GM23338 (cell line): ENCODE results near the gene LGALS13. TPM values are rescaled to one million over a fixed set of nuclear protein-coding genes. Genes with fewer than 3 reads are reported as not detected.

Source experiments
- ATAC-seq: fragments of 200-7000 bp; cut with Tn5 transposase; 3 replicates; pipeline ENCODE4 v1.9.1; 2020
- DNase-seq: peaks from one replicate; pipeline ENCODE4 v3.0.0-alpha.2; 2015; ENCODE audit warnings: low spot score
- H2AFZ ChIP-seq: fragments of 200-600 bp; sonication (generic); 2 replicates; pipeline ENCODE4 v1.8.0; 2016; ENCODE audit warnings: antibody characterized with exemption, mild to moderate bottlenecking, moderate library complexity
- H3F3A ChIP-seq: fragments of 200-600 bp; sonication (generic); replicated peaks from 2 replicates; pipeline ENCODE4 v1.8.0; 2017; ENCODE audit warnings: antibody characterized with exemption, mixed run types, low read depth
- H3K27ac ChIP-seq: fragments of 200-600 bp; sonication (generic); 2 replicates; pipeline ENCODE4 v1.6.1; 2016; ENCODE audit warnings: low read depth
- H3K27me3 ChIP-seq: fragments of 200-600 bp; sonication (generic); 2 replicates; pipeline ENCODE4 v1.8.0; 2016; ENCODE audit warnings: mild to moderate bottlenecking, mixed run types, moderate library complexity; ENCODE audit not compliant: insufficient read depth
- H3K36me3 ChIP-seq: fragments of 200-600 bp; sonication (generic); 2 replicates; pipeline ENCODE4 v1.8.0; 2016; ENCODE audit warnings: mild to moderate bottlenecking; ENCODE audit not compliant: insufficient read depth
- H3K4me1 ChIP-seq: fragments of 200-600 bp; sonication (generic); 2 replicates; pipeline ENCODE4 v1.8.0; 2016; ENCODE audit warnings: mild to moderate bottlenecking, moderate library complexity; ENCODE audit not compliant: insufficient read depth
- H3K4me2 ChIP-seq: fragments of 200-600 bp; sonication (generic); 2 replicates; pipeline ENCODE4 v1.7.1; 2017; ENCODE audit warnings: mixed run types
- H3K4me3 ChIP-seq: fragments of 200-600 bp; sonication (generic); 2 replicates; pipeline ENCODE4 v1.6.1; 2016; ENCODE audit warnings: mixed run types
- H3K79me2 ChIP-seq: fragments of 200-600 bp; sonication (generic); replicated peaks from 2 replicates; pipeline ENCODE4 v1.8.0; 2017; ENCODE audit warnings: mild to moderate bottlenecking; ENCODE audit not compliant: insufficient read depth
- H3K9me2 ChIP-seq: fragments of 200-600 bp; sonication (generic); 2 replicates; pipeline ENCODE4 v1.8.0; 2017; ENCODE audit not compliant: insufficient read depth
- H4K20me1 ChIP-seq: fragments of 200-600 bp; sonication (generic); replicated peaks from 2 replicates; pipeline ENCODE4 v1.8.0; 2017; ENCODE audit warnings: mild to moderate bottlenecking; ENCODE audit not compliant: insufficient read depth
- H3K27ac Mint-ChIP-seq: 2 replicates; pipeline ENCODE4 v1.8.0; 2020; ENCODE audit warnings: inconsistent platforms, mild to moderate bottlenecking, moderate library complexity, mixed read lengths
- H3K27me3 Mint-ChIP-seq: 3 replicates; pipeline ENCODE4 v1.8.0; 2022; ENCODE audit warnings: low read depth, mild to moderate bottlenecking, moderate library complexity, mixed read lengths, inconsistent platforms; ENCODE audit not compliant: insufficient read depth, poor library complexity
- H3K36me3 Mint-ChIP-seq: 3 replicates; pipeline ENCODE4 v1.8.0; 2021; ENCODE audit warnings: low read depth, mild to moderate bottlenecking, inconsistent platforms, moderate library complexity, mixed read lengths
- H3K4me1 Mint-ChIP-seq: 3 replicates; pipeline ENCODE4 v1.8.0; 2020; ENCODE audit warnings: mild to moderate bottlenecking, inconsistent platforms, mixed read lengths
- H3K4me3 Mint-ChIP-seq: 3 replicates; pipeline ENCODE4 v1.8.0; 2021; ENCODE audit warnings: moderate library complexity, mild to moderate bottlenecking, inconsistent platforms, mixed read lengths
- H3K9me3 Mint-ChIP-seq: 3 replicates; pipeline ENCODE4 v1.8.0; 2020; ENCODE audit warnings: moderate library complexity, mild to moderate bottlenecking, inconsistent platforms, mixed read lengths
- CREB1 ChIP-seq: fragments of 250-450 bp; sonication (Bioruptor Pico); IDR thresholded peaks from 2 replicates; pipeline ENCODE4 v1.5.0; 2020; ENCODE audit warnings: low read depth, mild to moderate bottlenecking, moderate library complexity
- EZH2 ChIP-seq: fragments of 200-600 bp; sonication (generic); IDR thresholded peaks from one replicate; pipeline ENCODE4 v1.8.0; 2017; ENCODE audit warnings: antibody characterized with exemption, mild to moderate bottlenecking, low read depth; ENCODE audit not compliant: unreplicated experiment
- EZH2phosphoT487 ChIP-seq: fragments of 200-600 bp; sonication (generic); IDR thresholded peaks from one replicate; pipeline ENCODE4 v1.8.1; 2018; ENCODE audit warnings: antibody characterized with exemption; ENCODE audit not compliant: unreplicated experiment
- JUNB ChIP-seq: IDR thresholded peaks from one replicate; pipeline ENCODE4 v1.6.1; 2016; ENCODE audit warnings: antibody characterized with exemption; ENCODE audit not compliant: unreplicated experiment
- NANOG ChIP-seq: IDR thresholded peaks from 2 replicates; pipeline ENCODE4 v1.6.1; 2016; ENCODE audit warnings: antibody characterized with exemption, borderline replicate concordance
- POLR2AphosphoS5 ChIP-seq: IDR thresholded peaks from 2 replicates; pipeline ENCODE4 v1.6.1; 2016; ENCODE audit warnings: antibody characterized with exemption, low read depth
- REST ChIP-seq: IDR thresholded peaks from one replicate; pipeline ENCODE4 v1.6.1; 2018; ENCODE audit warnings: antibody characterized with exemption; ENCODE audit not compliant: unreplicated experiment
- STAT1 ChIP-seq: IDR thresholded peaks from one replicate; pipeline ENCODE4 v1.6.1; 2016; ENCODE audit warnings: antibody characterized with exemption; ENCODE audit not compliant: unreplicated experiment
- ZNF114 ChIP-seq: fragments of 250-450 bp; sonication (Bioruptor Pico); IDR thresholded peaks from 2 replicates; pipeline ENCODE4 v1.5.0; 2020; ENCODE audit warnings: mild to moderate bottlenecking, moderate library complexity
- ZNF331 ChIP-seq: fragments of 250-450 bp; sonication (Bioruptor Pico); IDR thresholded peaks from 2 replicates; pipeline ENCODE4 v1.5.0; 2020; ENCODE audit warnings: low read depth, mild to moderate bottlenecking, moderate library complexity
- ZNF462 ChIP-seq: fragments of 250-450 bp; sonication (Bioruptor Pico); IDR thresholded peaks from 2 replicates; pipeline ENCODE4 v1.5.0; 2020; ENCODE audit warnings: mild to moderate bottlenecking, moderate library complexity
- polyA plus RNA-seq: library from polyadenylated mRNA; unstranded; fragments of >200 nt; fragmentation: Nextera tagmentation; extraction: Ambion mirVana; gene quantifications from 2 replicates; pipeline ENCODE4 v1.2.1, GENCODE V29; 2016
- total RNA-seq: library from RNA; depleted of rRNA; stranded (reverse); fragments of >200 nt; shearing (Covaris generic); gene quantifications from 2 replicates; pipeline ENCODE4 v1.2.3, GENCODE V29; 2014
- TF ChIP-seq, protein P1 (sequence below), 2 experiments: fragments of 200-600 bp in 1 of 2; sonication (generic) in 1 of 2; conservative IDR thresholded peaks; 2 replicates each; pipeline versions ENCODE4 v1.5.1 to v1.6.1; 2016 to 2017; ENCODE audit warnings: antibody characterized with exemption in 2 of 2, low read depth in 2 of 2, mild to moderate bottlenecking in 2 of 2, moderate library complexity in 1 of 2
- TF ChIP-seq, protein P2 (sequence below): IDR thresholded peaks from 2 replicates; pipeline ENCODE4 v1.6.1; 2016; ENCODE audit warnings: antibody characterized with exemption

Gene LGALS13
- total and polyA plus RNA-seq, 2 experiments from 2014 or later: not detected

- H3K36me3 Mint-ChIP-seq: no peaks in the 10 kb centered on the region
- TF ChIP-seq JUNB: no peak
- TF ChIP-seq NANOG: no peak
- TF ChIP-seq ZNF331: no peak
- no peak for TF ChIP-seq CREB1 (CRISPR knock-in tag)
- no peak for TF ChIP-seq POLR2AphosphoS5
- TF ChIP-seq EZH2phosphoT487: no peak
- TF ChIP-seq REST: no peak
- no peak for TF ChIP-seq STAT1
- TF ChIP-seq, protein P1, sequence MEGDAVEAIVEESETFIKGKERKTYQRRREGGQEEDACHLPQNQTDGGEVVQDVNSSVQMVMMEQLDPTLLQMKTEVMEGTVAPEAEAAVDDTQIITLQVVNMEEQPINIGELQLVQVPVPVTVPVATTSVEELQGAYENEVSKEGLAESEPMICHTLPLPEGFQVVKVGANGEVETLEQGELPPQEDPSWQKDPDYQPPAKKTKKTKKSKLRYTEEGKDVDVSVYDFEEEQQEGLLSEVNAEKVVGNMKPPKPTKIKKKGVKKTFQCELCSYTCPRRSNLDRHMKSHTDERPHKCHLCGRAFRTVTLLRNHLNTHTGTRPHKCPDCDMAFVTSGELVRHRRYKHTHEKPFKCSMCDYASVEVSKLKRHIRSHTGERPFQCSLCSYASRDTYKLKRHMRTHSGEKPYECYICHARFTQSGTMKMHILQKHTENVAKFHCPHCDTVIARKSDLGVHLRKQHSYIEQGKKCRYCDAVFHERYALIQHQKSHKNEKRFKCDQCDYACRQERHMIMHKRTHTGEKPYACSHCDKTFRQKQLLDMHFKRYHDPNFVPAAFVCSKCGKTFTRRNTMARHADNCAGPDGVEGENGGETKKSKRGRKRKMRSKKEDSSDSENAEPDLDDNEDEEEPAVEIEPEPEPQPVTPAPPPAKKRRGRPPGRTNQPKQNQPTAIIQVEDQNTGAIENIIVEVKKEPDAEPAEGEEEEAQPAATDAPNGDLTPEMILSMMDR (conservative IDR thresholded peaks at IDR 0.05; ENCODE audit: low read depth in 2 of 2): no peak
- no peak for TF ChIP-seq ZNF114 (CRISPR knock-in tag)
- TF ChIP-seq, protein P2, sequence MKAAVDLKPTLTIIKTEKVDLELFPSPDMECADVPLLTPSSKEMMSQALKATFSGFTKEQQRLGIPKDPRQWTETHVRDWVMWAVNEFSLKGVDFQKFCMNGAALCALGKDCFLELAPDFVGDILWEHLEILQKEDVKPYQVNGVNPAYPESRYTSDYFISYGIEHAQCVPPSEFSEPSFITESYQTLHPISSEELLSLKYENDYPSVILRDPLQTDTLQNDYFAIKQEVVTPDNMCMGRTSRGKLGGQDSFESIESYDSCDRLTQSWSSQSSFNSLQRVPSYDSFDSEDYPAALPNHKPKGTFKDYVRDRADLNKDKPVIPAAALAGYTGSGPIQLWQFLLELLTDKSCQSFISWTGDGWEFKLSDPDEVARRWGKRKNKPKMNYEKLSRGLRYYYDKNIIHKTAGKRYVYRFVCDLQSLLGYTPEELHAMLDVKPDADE: no peak
- no peak for TF ChIP-seq EZH2
- no peak for TF ChIP-seq ZNF462 (CRISPR knock-in tag)
- no peaks in the 10 kb centered on the region for H3F3A ChIP-seq
- no peaks in the 10 kb centered on the region for H3K36me3 ChIP-seq
- no peaks in the 10 kb centered on the region; the same call in 1 of the 2 replicates for H4K20me1 ChIP-seq
- H3K27me3 Mint-ChIP-seq: peaks cover 4% of the 10 kb centered on the region
- no peak for ATAC-seq
- H3K4me1 Mint-ChIP-seq: peaks cover 9% of the 10 kb centered on the region
- no peak for DNase-seq
- no peak overlapping the region for H3K4me2 ChIP-seq
- H2AFZ ChIP-seq: no peak overlapping the region
- H3K4me3 Mint-ChIP-seq: no peak overlapping the region
- H3K4me1 ChIP-seq: 0 out of 2 replicates have a peak, but pooled peaks cover 11% of the 10 kb centered on the region
- H3K27ac ChIP-seq: no peak overlapping the region
- H3K27ac Mint-ChIP-seq: no peak overlapping the region
- H3K79me2 ChIP-seq: no peaks in the 10 kb centered on the region
- H3K4me3 ChIP-seq: no peak overlapping the region
- H3K27me3 ChIP-seq: no peaks in the 10 kb centered on the region; the same call in 1 of the 2 replicates
- no peaks in the 10 kb centered on the region for H3K9me3 Mint-ChIP-seq
- H3K9me2 ChIP-seq: 0 out of 2 replicates have a peak, but pooled peaks cover 5% of the 10 kb centered on the region
These were observed 1.5 kb downstream of the LGALS13 start for GRCh38 chr19:39603825-39604224.
